ENCODE measurements around the gene RASSF4. TPM values are rescaled to one million over a fixed set of nuclear protein-coding genes. Genes with fewer than 3 reads are reported as not detected.

Gene RASSF4
- total and polyA plus RNA-seq, 9 of the 15 experiments (the other 6 are each of a cell fraction or from before 2014, with no cell fraction given) = 0.01 to 0.62 (median 0.11) TPM; not detected in 3

DNA sequence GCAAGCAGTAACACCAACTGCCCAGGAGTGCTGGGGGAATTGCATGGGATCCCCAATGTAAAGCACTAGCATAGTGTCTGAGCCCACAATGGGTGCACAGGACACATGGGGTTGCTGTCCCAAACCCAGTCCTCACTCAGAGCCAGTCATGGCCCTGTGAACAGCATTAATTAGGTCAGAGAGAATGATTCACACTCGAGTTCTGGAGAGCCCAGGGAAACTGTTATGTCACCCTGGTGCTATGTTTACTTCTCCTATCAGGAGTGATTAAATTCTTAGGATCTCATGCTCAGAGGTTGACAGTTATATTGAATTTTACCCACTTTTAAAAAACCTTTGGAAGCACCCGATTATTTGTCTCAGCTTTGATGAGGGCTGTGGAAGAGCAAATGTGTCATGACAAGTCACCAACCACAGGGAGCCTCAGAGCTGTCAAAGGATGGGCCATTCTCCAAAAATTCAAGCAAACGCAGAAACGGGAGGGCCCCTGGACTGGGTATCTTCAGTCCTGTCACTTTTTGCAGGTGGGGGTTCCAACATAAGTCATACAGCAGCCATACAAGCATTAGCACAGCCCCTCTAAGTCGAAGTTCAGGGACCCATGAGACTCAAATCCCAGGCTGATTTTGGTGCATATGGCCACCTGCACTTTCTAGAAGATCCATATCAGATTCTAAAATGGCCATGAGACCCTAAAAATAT lies 1.3 kb upstream of the RASSF4 start:
- Histone ChIP-seq H2AFZ (ENCODE audit: low read depth, low read length) (no peak overlapping the region), H3K9me3 (replicated peaks; ENCODE audit: control insufficient read depth, insufficient read depth, low read depth, low read length) (no peaks in the 10 kb centered on the region), H3K4me3 (no peak overlapping the region), H3K27ac (ENCODE audit: extremely low read depth, low read depth, low read length) (no peak overlapping the region), H3K36me3 (ENCODE audit: control insufficient read depth, insufficient read depth, low read length) (no peaks in the 10 kb centered on the region), H3K4me1 (replicated peaks in 1 of 2; ENCODE audit: control insufficient read depth in 2 of 2, insufficient read depth in 2 of 2, low read length in 2 of 2) (peaks cover 8 to 11% of the 10 kb centered on the region in 2 experiments; a peak in 4 of 5 replicates), H3K9ac (ENCODE audit: insufficient read depth in 1 of 2, low read depth in 2 of 2, low read length in 2 of 2) (no peak overlapping the region), H3K4me2 (ENCODE audit: insufficient read depth, low read length) (no peak overlapping the region), H3K9me1 (ENCODE audit: control insufficient read depth, insufficient read depth, low read length) (peaks cover 4% of the 10 kb centered on the region), H4K20me1 (replicated peaks; ENCODE audit: control insufficient read depth, insufficient read depth, low read length) (peaks cover 8% of the 10 kb centered on the region; the same call in 1 of the 2 replicates), H3K79me2 (ENCODE audit: control insufficient read depth, insufficient read depth, low read length) (no peaks in the 10 kb centered on the region), H3K27me3 (ENCODE audit: control insufficient read depth in 2 of 2, insufficient read depth in 2 of 2, low read length in 2 of 2) (peaks cover 15 to 32% of the 10 kb centered on the region in 2 experiments; a peak in 4 of 5 replicates)
- WGBS (ENCODE audit: insufficient coverage, low coverage, missing lambda C conversion rate) = 12% methylated on average over 5 of the region's 5 CpGs
- in situ Hi-C loops (cut with MboI) (no loop called here), intact Hi-C loops (cut with micrococcal nuclease) (no loop called here)
- ChIA-PET POLR2A (no interaction called here), CTCF (ENCODE audit: low intra/inter-chr PET ratio) (no interaction called here)
- no peak for DNase-seq (ENCODE audit: extremely low read depth in 1 of 4, low spot score in 3 of 4)
- BruUV-seq (replicated peaks) = no TSS peak
- TF ChIP-seq KHSRP (IDR thresholded peaks at IDR 0.05) = no peak
- TF ChIP-seq ARID3A (IDR thresholded peaks at IDR 0.05; ENCODE audit: borderline replicate concordance, low read depth, low read length) = no peak
- TF ChIP-seq, protein P1, sequence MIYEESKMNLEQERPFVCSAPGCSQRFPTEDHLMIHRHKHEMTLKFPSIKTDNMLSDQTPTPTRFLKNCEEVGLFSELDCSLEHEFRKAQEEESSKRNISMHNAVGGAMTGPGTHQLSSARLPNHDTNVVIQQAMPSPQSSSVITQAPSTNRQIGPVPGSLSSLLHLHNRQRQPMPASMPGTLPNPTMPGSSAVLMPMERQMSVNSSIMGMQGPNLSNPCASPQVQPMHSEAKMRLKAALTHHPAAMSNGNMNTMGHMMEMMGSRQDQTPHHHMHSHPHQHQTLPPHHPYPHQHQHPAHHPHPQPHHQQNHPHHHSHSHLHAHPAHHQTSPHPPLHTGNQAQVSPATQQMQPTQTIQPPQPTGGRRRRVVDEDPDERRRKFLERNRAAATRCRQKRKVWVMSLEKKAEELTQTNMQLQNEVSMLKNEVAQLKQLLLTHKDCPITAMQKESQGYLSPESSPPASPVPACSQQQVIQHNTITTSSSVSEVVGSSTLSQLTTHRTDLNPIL (CRISPR knock-in tag; IDR thresholded peaks at IDR 0.05) = no peak
- no peak for TF ChIP-seq COPS2 (conservative IDR thresholded peaks at IDR 0.05)
- TF ChIP-seq JUND (IDR thresholded peaks at IDR 0.05; ENCODE audit: borderline replicate concordance, low read depth, low read length) = no peak
- TF ChIP-seq JUND (tag; IDR thresholded peaks at IDR 0.05; ENCODE audit: borderline replicate concordance, low read depth, low read length) = 0 out of 3 replicates have a peak, but pooled peaks have one; percentile 15
- TF ChIP-seq ZNF277 (CRISPR knock-in tag; IDR thresholded peaks at IDR 0.05; ENCODE audit: borderline replicate concordance) = 0 out of 2 replicates have a peak, but pooled peaks have one; percentile 13
- FAIRE-seq = peak; percentile 26
- ATAC-seq = no peak
